CD14-positive monocyte (primary cell): Measurements from ENCODE around the gene COL4A5. TPM values are rescaled to one million over a fixed set of nuclear protein-coding genes. Genes with fewer than 3 reads are reported as not detected.
"Not testable (repeated sequence)": the region's sequence is repeated elsewhere in the genome, so short reads cannot be mapped to it uniquely, and the experiment has no call there.

Experiments
- DNase-seq, 3 donors: peaks; one replicate each; pipeline ENCODE4 v3.0.0-alpha.2; 2011 to 2022
- H2AFZ ChIP-seq: 2 replicates; pipeline ENCODE4 v1.6.0; 2012; ENCODE audit warnings: mild to moderate bottlenecking, low read depth, low read length, inconsistent platforms; ENCODE audit not compliant: insufficient read depth, poor library complexity, severe bottlenecking
- H3K27ac ChIP-seq, 2 donors: 1 replicate in 1 of 2; 2 replicates in 1 of 2; pipeline ENCODE4 v1.5.1; 2012 to 2013; ENCODE audit warnings: low read length in 2 of 2, control low read depth in 1 of 2, inconsistent platforms in 1 of 2, low read depth in 1 of 2, mild to moderate bottlenecking in 1 of 2
- H3K27me3 ChIP-seq, 2 donors: one replicate each; pipeline versions ENCODE4 v1.6.0 to v1.6.1; 2011 to 2013; ENCODE audit warnings: low read length in 2 of 2; ENCODE audit not compliant: control insufficient read depth in 2 of 2, insufficient read depth in 2 of 2
- H3K36me3 ChIP-seq, 2 donors: replicated peaks in 1 of 2; 1 replicate in 1 of 2; 2 replicates in 1 of 2; pipeline versions ENCODE4 v1.5.1 to v1.6.1; 2012 to 2013; ENCODE audit warnings: low read length in 2 of 2, control low read depth in 1 of 2, inconsistent platforms in 1 of 2, mild to moderate bottlenecking in 1 of 2; ENCODE audit not compliant: insufficient read depth in 2 of 2, control insufficient read depth in 1 of 2
- H3K4me1 ChIP-seq, 2 donors: 1 replicate in 1 of 2; 2 replicates in 1 of 2; pipeline versions ENCODE4 v1.5.1 to v1.6.1; 2012 to 2013; ENCODE audit warnings: low read length in 2 of 2, control low read depth in 1 of 2, inconsistent platforms in 1 of 2, mild to moderate bottlenecking in 1 of 2, moderate library complexity in 1 of 2; ENCODE audit not compliant: insufficient read depth in 2 of 2, control insufficient read depth in 1 of 2
- H3K4me2 ChIP-seq: replicated peaks from 2 replicates; pipeline ENCODE3; 2012; ENCODE audit warnings: low read length, moderate library complexity, mild to moderate bottlenecking; ENCODE audit not compliant: poor library complexity, severe bottlenecking; ENCODE audit errors: extremely low read depth
- H3K4me3 ChIP-seq, 3 experiments: fragments of 200-600 bp in 1 of 3; sonication (generic) in 1 of 3; replicated peaks in 1 of 3; 1 replicate in 2 of 3; 2 replicates in 1 of 3; pipeline ENCODE4 v1.5.1; 2011 to 2013; ENCODE audit warnings: low read length in 3 of 3, mild to moderate bottlenecking in 3 of 3, control low read depth in 2 of 3, low read depth in 2 of 3, inconsistent platforms in 1 of 3, moderate library complexity in 1 of 3
- H3K79me2 ChIP-seq: 2 replicates; pipeline ENCODE4 v1.6.0; 2012; ENCODE audit warnings: mild to moderate bottlenecking, control low read depth, inconsistent platforms, low read length, moderate library complexity; ENCODE audit not compliant: insufficient read depth
- H3K9ac ChIP-seq: 2 replicates; pipeline ENCODE4 v1.6.0; 2017; ENCODE audit warnings: low read length, mild to moderate bottlenecking; ENCODE audit not compliant: insufficient read depth, poor library complexity, severe bottlenecking
- H3K9me3 ChIP-seq, 2 donors: replicated peaks in 1 of 2; 1 replicate in 1 of 2; 2 replicates in 1 of 2; pipeline versions ENCODE4 v1.5.1 to v1.6.1; 2012 to 2013; ENCODE audit warnings: low read length in 2 of 2, control low read depth in 1 of 2; ENCODE audit not compliant: control insufficient read depth in 1 of 2, insufficient read depth in 1 of 2
- H4K20me1 ChIP-seq: 2 replicates; pipeline ENCODE4 v1.6.0; 2012; ENCODE audit warnings: mild to moderate bottlenecking, low read length, control low read depth, moderate library complexity; ENCODE audit not compliant: insufficient read depth
- H3K27ac Mint-ChIP-seq, 7 donors: one replicate each; pipeline ENCODE4 v1.8.0; 2020; ENCODE audit warnings: mild to moderate bottlenecking in 7 of 7, mixed read lengths in 7 of 7, moderate library complexity in 6 of 7, inconsistent platforms in 2 of 7
- H3K27me3 Mint-ChIP-seq, 3 donors: one replicate each; pipeline ENCODE4 v1.8.0; 2021 to 2022; ENCODE audit warnings: low read depth in 3 of 3, mild to moderate bottlenecking in 3 of 3, mixed read lengths in 3 of 3, moderate library complexity in 3 of 3, inconsistent platforms in 1 of 3
- H3K36me3 Mint-ChIP-seq, 2 donors: one replicate each; pipeline ENCODE4 v1.8.0; 2020; ENCODE audit warnings: mixed read lengths in 2 of 2, inconsistent platforms in 1 of 2, mild to moderate bottlenecking in 1 of 2
- H3K4me1 Mint-ChIP-seq: one replicate; pipeline ENCODE4 v1.8.0; 2020; ENCODE audit warnings: mild to moderate bottlenecking, mixed read lengths
- H3K4me3 Mint-ChIP-seq, 2 donors: one replicate each; pipeline ENCODE4 v1.8.0; 2020; ENCODE audit warnings: mild to moderate bottlenecking in 2 of 2, mixed read lengths in 2 of 2, moderate library complexity in 1 of 2
- H3K9me3 Mint-ChIP-seq, 7 donors: one replicate each; pipeline ENCODE4 v1.8.0; 2020 to 2022; ENCODE audit warnings: mixed read lengths in 7 of 7, mild to moderate bottlenecking in 6 of 7, moderate library complexity in 6 of 7, inconsistent platforms in 2 of 7
- WGBS: methylation state at CpG from one replicate; pipeline ENCODE4 v1.1.5; 2013; ENCODE audit warnings: missing lambda C conversion rate; ENCODE audit not compliant: insufficient coverage; 5-methylcytosine and 5-hydroxymethylcytosine counted together
- intact Hi-C, 2 donors: fragments of 100-400 bp; cut with micrococcal nuclease; formaldehyde crosslinking; loops; one replicate each; pipeline versions ENCODE4 v1.15.0 to v1.15.1; 2023
- polyA minus RNA-seq: library from RNA; depleted of rRNA, polyadenylated mRNA; stranded (reverse); fragments of >200 nt; gene quantifications from 2 replicates; pipeline ENCODE4 v1.2.3, GENCODE V29; 2012
- polyA plus RNA-seq, 3 donors: library from polyadenylated mRNA; depleted of rRNA in 1 of 3; unstranded in 2 of 3; stranded (reverse) in 1 of 3; fragments of 300-500 nt in 2 of 3; fragments of >200 nt in 1 of 3; fragmentation: Illumina TruSeq in 2 of 3; gene quantifications; 1 replicate in 2 of 3; 2 replicates in 1 of 3; pipeline ENCODE4 v1.2.3, GENCODE V29; 2012 to 2021
- total RNA-seq, 12 experiments: library from RNA in 1 of 12; stranded (reverse) in 1 of 12; fragments of 120-200 nt in 1 of 12; gene quantifications; one replicate each; pipeline ENCODE4 v1.2.4 and lab custom pipeline; 2013 to 2026; ENCODE audit warnings: mixed read lengths in 6 of 12, inconsistent platforms in 1 of 12
- TF ChIP-seq, protein P1 (sequence below): fragments of 200-600 bp; IDR thresholded peaks from one replicate; pipeline ENCODE4 v1.8.0; 2022; ENCODE audit warnings: antibody characterized with exemption, mild to moderate bottlenecking

The COL4A5 gene
- total RNA-seq (2013) = 0.08 TPM
- polyA plus RNA-seq (not detected), polyA minus RNA-seq (not detected in 2 replicates), total RNA-seq (lab: John Stamatoyannopoulos, UW) (0 to 3.0 (median 0.08) reads per million in 11 experiments)

DNA sequence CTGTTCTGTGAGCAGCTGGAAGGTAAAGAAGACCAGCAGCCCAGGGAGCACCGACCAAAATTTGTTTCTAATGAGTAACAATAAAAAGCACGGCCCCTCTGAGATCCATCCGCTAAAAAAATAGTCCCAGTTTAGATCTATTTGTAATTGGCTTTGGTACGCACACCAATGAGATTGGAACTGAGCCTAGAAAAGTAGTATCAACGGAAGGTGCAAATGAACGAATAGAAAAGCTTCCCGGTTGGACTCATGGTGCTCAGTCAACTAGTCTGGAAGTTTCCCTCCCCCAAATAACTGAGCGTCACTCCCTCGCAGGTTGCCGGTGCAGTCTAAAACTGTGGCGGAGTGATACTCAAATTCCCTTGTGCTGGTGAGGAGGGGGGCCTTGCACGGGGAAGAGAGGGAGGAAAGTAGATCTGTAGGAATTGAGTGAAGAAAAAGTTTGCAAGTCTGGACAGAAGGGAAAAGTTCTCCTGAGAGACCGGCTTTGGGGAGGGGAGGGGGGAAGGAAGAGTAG, at the start of gene COL4A5:
Gene COL4A5 (plus strand): TSS at position 413 of the 517 bp plus-strand sequence. CDS start 288 bp downstream, outside the sequence.
- H3K4me1 ChIP-seq = no peaks in the 10 kb centered on the region
- Mint-ChIP-seq H3K27ac (no peak within 1 kb of the TSS), H3K36me3 (no peaks in the 10 kb centered on the region), H3K27me3 (peaks cover 29 to 36% (median 35%) of the 10 kb centered on the region in 3 donors), H3K4me3 (peak within 1 kb of the TSS; percentile 67 to 89), H3K4me1 (peaks cover 6% of the 10 kb centered on the region), H3K9me3 (peaks cover 0 to 6% (median 2%) of the 10 kb centered on the region in 7 donors)
- H3K27me3 ChIP-seq = peaks cover 39 to 48% of the 10 kb centered on the region in 2 donors
- no peaks in the 10 kb centered on the region for H4K20me1 ChIP-seq
- WGBS = 40% methylated on average over 1 of the region's 13 CpGs
- peak within 1 kb of the TSS in 1 of 3 experiments; percentile 45 for H3K4me3 ChIP-seq
- H3K9ac ChIP-seq = no peak within 1 kb of the TSS
- H3K9me3 ChIP-seq = no peaks in the 10 kb centered on the region
- no peak within 1 kb of the TSS for H3K27ac ChIP-seq
- H3K4me2 ChIP-seq = peak within 1 kb of the TSS; percentile 36
- H3K36me3 ChIP-seq = no peaks in the 10 kb centered on the region
- TF ChIP-seq, protein P1, sequence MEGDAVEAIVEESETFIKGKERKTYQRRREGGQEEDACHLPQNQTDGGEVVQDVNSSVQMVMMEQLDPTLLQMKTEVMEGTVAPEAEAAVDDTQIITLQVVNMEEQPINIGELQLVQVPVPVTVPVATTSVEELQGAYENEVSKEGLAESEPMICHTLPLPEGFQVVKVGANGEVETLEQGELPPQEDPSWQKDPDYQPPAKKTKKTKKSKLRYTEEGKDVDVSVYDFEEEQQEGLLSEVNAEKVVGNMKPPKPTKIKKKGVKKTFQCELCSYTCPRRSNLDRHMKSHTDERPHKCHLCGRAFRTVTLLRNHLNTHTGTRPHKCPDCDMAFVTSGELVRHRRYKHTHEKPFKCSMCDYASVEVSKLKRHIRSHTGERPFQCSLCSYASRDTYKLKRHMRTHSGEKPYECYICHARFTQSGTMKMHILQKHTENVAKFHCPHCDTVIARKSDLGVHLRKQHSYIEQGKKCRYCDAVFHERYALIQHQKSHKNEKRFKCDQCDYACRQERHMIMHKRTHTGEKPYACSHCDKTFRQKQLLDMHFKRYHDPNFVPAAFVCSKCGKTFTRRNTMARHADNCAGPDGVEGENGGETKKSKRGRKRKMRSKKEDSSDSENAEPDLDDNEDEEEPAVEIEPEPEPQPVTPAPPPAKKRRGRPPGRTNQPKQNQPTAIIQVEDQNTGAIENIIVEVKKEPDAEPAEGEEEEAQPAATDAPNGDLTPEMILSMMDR = no peak
- intact Hi-C loops = no loop called here
- peak within 1 kb of the TSS; percentile 31 for H2AFZ ChIP-seq
- no peak for DNase-seq
- no peaks in the 10 kb centered on the region for H3K79me2 ChIP-seq

- H3K9ac ChIP-seq, intact Hi-C loops, H3K4me3 ChIP-seq, H3K9me3 ChIP-seq, H3K36me3 ChIP-seq, H3K36me3 Mint-ChIP-seq, H2AFZ ChIP-seq, H3K4me2 ChIP-seq, DNase-seq, H3K79me2 ChIP-seq, H3K27me3 Mint-ChIP-seq, H4K20me1 ChIP-seq, H3K4me3 Mint-ChIP-seq, H3K27ac ChIP-seq, H3K4me1 Mint-ChIP-seq, H3K27me3 ChIP-seq, H3K27ac Mint-ChIP-seq, H3K4me1 ChIP-seq, H3K9me3 Mint-ChIP-seq: not testable (repeated sequence)
- 100% methylated on average over 1 of the region's 9 CpGs for WGBS
These were observed 48.5 kb upstream of the COL4A5 start for GRCh38 chrX:108390976-108391717.
